ENCODE data around the gene REEP5.

The REEP5 gene

DNA sequence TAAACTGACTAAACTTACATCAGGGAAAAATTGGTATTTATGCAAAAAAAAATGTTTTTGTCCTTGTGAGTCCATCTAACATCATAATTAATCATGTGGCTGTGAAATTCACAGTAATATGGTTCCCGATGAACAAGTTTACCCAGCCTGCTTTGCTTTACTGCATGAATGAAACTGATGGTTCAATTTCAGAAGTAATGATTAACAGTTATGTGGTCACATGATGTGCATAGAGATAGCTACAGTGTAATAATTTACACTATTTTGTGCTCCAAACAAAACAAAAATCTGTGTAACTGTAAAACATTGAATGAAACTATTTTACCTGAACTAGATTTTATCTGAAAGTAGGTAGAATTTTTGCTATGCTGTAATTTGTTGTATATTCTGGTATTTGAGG is 77.5 kb downstream of the REEP5 start:
- DNase-seq (ENCODE audit: low read depth, low spot score), result no peak

GRCh38 chr5:112833971-112834370 is 88.1 kb downstream of the REEP5 start:
- no peak for DNase-seq (ENCODE audit: low read depth, low spot score)

GRCh38 chr5:112830378-112830777 is 91.6 kb downstream of the REEP5 start:
- DNase-seq (ENCODE audit: low read depth, low spot score), result no peak

Measured in ELF-1 (cell line).